Fibroblast of skin of right biceps (primary cell): ENCODE results near the gene PLPPR2.
"Not testable (repeated sequence)": the region's sequence is repeated elsewhere in the genome, so short reads cannot be mapped to it uniquely, and the experiment has no call there.

ENCODE experiments used
- DNase-seq: peaks from one replicate; pipeline ENCODE4 v3.0.0-alpha.2; 2013

PLPPR2 gene, protein sequence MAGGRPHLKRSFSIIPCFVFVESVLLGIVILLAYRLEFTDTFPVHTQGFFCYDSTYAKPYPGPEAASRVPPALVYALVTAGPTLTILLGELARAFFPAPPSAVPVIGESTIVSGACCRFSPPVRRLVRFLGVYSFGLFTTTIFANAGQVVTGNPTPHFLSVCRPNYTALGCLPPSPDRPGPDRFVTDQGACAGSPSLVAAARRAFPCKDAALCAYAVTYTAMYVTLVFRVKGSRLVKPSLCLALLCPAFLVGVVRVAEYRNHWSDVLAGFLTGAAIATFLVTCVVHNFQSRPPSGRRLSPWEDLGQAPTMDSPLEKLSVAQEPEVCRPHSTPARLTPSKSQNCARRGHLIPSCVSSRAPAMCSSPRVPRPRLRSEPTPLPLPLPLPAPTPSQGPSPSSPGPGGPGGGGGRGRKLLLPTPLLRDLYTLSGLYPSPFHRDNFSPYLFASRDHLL

DNA sequence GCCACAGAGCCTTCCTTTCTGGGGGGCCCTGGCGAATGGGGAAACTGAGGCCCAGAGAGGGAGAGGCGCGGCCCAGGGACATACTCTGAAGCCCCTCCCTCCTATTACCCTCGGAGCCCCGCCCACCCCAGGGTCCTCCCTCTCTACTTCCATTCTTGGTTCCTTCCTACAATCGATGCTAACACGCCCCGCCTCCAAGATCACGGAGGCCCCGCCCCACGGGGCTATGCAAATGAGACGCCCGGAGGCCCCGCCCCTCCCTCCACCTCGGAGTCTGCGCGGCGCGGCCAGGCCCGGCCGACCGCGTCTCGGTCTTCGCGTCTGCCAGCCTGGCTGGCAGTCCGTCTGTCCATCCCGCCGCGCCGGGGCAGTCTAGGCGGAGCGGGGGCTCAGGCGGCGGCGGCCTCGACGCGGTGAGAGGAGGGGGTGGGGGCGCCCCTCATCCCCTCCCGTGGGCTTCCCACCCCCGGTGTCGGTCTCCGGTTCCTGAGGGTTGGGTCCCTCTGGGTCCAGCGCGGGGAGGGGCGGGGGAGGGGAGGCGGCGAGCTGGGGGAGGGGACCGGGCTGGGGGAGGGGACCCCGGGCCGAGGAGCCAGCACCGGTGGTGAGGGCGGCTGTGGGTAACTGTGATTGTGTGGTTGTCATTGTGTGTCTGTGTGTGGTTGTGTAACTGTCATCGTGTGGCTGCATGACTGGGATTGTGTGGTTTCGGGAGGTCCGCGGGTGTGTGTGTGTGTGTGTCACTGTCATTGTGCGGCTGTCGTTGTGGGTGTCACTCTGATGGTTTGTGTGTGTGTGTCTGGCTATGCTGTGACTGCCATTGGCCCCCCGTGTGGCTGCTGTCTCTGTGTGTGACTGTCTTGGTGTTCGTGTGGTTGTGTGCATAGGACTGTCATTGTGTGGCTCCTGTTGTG is at the start of gene PLPPR2:
TSS of gene PLPPR2 (plus strand) at position 273 of the 914 bp plus-strand sequence. CDS start 2,242 bp downstream, outside the sequence.
- peak; percentile 91 for DNase-seq

DNA sequence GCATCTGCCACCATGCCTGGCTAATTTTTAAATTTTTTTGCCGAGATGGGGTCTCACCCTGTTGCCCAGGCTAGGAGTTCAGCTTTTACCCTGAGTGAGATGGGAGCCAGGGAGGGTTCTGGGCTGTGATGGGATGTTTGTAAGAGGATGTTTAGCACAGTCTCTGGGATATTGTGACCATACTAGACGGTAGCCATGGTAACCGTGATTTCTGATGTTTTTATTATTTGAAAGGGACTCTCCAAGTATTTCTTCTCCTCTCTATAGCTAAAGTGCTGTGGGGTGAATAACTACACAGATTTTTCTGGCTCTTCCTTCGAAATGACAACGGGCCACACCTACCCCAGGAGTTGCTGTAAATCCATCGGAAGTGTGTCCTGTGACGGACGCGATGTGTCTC is 48.9 kb upstream of the PLPPR2 start:
- DNase-seq = no peak

DNA sequence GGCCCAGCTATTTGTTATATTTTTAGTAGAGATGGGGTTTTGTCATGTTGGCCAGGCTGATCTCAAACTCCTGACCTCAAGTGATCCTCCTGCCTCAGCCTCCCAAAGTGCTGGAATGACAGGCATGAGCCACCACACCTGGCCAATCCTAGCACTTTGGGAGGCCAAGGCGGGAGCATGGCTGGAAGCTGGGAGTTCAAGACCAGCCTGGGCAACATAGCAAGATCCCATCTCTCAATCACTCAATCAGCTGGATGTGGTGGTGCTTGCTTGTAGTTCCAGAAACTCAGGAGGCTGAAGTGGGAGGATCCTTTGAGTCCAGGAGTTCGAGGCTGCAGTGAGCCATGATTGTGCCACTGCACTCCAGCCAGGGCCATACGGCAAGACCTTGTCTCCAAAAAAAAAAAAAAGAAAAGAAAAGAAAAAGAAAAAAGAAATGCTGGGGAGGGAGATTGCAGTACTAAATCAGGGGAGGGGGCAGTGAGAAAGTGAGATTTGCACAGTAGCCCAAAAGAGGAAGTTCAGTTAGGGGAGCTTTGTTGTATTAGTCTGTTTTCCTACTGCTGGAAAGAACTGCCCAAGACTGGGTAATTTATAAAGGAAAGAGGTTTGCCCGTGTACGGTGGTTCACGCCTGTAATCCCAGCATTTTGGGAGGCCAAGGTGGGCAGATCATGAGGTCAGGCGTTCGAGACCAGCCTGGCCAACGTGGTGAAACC is 34.8 kb upstream of the PLPPR2 start:
- not testable (repeated sequence) for DNase-seq

DNA sequence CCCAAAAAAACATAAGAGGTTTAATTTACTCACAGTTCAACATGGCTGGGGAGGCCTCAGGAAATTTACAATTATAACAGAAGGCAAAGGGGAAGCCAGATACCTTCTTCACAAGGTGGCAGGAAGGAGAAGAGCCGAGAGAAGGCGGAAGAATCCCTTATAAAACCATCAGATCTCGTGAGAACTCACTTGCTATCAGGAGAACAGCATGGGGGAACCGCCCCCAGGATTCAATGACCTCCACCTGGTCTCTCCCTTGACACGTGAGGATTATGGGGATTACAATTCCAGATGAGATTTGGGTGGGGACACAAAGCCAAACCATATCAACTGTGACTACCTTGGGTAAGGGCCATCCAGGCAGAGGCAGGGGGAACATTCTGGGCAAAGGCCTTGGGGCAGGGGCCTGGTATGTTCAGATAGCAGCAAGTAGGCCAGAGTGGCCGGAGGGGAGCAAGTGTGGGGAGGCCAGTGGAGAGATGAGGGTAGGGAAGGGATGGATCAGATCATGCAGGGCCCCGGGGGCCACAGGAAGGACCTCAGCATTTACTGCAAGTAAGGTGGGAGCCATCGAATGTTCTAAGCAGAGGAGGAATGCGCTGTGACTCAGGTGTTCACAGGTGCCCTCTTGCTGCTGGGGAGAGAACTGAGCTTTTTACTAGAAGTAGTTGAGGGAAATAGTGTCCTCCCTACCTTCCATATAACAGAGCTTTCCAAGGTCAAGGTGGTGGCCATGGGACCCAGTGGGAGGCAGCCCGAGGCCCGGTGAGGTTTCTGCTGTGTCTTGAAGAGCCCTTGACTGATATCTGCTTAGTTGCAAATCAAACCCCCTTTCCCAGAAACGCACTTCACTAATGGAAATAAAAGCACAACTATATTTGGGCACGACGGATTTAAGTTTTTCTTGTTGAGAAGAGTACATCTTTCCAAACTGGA is 33.8 kb upstream of the PLPPR2 start:
- DNase-seq = no peak

DNA sequence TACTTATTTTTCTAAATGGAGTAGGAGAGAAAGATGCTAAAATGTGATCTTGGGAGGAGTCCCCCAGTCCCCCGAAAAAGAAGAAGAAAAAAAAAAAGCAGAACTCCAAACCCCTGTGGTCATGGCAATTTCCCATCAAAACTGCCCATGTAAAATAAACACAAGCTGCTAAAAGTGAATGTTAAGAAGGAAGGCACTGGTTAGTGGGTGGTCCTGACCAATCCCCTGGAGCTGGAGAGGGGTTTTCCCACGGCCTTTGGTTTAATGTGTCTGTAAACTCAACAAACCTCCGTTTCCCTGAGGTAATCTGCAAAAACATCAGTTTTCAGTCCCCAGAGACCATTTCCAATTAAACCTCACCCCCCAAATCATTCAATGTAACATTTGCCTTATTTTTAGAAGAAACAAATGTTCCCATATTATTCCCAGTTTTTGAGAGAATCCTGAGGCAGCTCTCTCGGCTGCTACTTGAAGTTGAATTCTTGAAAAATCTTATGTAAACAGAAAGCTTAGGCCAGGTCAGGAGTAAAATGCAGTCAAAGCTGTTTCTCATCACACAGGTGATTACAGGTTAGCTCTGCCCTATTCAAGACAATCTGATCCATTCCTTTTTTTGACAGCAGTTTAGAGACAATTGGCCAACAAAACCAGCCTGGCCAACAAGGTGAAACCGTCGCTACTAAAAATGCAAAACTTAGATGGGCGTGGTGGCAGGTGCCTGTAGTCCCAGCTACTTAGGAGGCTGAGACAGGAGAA is 32.8 kb upstream of the PLPPR2 start:
- no peak for DNase-seq

DNA sequence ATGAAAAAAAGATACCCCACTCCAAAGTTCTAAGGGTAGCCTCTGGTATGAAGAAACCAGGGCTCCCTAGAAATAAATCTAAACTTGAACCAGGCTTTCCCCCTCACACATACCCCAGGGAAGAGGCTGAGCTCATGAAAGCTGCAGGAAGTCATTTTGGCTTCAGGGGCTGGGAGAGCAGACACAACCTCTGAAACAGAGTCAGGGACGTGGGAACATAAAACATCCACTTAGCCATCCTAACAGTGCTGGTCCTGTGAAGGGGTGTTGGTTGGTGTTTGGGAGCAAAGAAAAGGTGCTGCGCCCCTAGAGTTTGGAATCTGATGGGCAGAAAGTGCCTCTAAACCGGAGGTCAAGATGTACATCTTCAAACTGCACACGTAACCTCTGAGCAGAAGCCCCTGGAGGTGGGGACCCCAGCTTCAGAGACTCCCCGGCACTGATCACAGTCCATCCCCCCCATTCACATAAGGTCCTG is 31.6 kb upstream of the PLPPR2 start:
- no peak for DNase-seq

DNA sequence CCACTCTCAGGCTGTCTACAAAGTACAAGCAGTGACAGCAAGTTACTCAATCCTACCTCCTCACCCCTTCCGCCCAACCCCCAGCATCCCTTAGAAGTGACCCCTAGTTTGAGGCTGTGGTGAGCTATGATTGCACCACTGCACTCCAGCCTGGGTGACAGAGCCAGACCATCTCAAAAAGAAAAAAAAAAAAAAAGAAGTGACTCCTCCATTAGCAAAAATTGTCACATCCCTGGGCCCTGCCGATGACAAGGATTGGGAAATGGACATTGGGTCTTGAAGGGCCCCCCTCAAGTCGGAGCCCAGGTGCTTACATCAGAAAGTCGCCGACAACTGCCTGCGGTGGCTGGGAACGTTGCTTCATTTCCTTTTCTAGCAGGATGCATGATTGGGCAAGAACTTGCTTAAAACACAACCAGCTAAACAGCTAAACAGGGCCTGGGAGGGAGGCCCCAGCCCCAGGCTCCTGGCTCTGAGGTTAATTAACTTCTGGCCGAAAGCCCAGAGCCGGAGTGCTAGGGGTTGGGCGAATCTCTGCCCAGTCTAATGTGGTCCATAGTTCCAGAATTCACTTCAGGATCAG is 31.1 kb upstream of the PLPPR2 start:
- DNase-seq = peak; percentile 91

DNA sequence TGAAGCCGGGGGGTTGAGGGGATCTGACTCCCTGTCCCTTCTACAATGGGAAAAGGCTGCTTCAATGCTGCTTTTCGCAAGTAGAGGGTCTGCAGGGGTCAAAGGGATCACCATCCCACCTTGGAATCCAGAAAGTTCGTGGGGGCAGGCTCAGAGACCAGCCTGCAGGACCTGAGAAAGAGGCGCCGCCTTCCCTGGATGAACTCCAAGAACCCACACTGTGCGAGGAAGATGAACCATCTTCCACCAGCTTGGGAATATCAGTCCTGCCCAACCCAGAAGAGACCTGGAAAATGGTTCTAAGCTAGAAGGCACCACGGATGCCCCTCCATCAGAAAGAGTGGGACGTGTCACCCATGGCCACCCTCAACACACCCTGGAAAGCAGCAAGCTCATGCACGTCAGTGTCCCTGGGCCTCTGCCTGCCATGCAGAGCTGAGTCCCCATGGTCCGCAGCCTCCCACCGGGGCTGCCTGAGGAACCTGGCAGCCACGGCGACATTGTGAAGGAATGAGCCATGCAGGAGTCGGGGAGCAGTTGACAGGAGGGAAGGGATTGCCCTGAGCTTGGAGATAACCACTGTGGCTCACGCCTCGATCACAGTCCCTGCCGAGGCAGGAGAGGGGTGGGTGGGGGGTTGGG is 30.4 kb upstream of the PLPPR2 start:
- DNase-seq = no peak

DNA sequence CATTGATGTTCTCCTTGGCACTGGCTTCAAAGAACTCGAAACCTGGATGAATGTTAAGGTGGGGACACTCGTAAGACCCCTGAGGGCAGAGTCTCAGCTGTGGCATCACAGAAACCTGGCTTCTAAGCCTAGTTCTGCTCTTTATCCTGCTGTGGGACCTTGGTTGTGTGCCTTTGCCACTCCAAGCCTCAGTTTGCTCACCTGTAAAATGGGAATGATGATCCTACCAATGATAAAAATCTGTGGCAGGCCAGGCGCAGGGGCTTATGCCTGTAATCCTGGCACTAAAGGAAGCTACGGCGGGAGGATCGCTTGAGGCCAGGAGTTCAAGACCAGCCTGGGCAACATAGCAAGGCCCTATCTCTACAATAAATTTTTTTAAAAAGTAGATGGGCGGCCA is 29.7 kb upstream of the PLPPR2 start:
- DNase-seq = no peak

DNA sequence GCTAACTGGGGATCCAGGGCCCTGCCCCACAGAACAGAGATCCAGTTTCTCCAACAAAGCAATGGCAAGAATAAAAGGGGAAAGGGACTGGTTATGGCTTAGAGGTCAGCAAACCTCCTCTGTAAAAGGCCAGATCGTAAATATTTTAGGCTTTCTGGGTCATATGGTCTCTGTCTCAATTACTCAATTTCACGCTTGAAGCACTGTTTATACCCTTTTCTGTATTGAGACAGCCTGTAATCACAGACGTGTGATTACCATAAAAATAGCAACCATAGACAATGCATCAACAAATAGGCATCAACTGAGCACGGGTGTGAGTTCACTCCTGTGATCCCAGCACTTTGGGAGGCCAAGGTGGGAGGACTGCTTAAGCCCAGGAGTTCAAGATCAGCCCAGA is 25.1 kb upstream of the PLPPR2 start:
- DNase-seq = no peak

DNA sequence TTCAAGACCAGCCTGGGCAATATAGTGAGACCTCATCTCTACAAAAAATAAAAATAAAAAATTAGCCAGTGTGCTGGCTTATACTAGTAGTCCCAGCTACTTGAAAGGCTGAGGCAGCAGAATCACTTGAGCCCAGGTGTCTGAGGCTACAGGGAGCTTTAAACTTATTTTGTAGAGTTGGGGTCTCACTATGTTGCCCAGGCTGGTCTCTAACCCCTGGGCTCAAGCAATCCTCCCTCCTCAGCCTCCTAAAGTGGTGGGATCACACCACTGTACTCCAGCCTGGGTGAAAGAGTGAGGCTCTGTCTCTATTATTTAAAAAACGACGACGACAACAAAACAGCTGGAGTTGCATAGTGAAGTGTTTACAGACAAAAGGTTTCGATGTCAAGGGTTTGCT is 23.7 kb upstream of the PLPPR2 start:
- DNase-seq = no peak

DNA sequence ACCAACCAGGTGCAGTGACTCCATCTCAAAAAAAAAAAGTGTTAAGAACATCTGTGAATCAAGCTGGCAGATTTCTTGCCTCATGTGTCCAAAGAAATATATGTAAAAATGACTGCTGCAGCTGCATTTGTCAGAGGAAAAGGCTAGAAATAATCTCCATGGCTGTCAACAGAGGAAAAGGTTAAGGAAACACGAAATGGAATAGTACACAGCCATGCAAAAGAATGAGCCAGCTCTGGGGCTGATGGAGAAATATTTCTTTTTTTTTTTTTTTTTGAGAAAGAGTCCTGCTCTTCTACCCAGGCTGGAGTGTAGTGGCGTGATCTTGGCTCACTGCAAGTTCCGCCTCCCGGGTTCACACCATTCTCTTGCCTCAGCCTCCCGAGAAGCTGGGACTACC is 22.4 kb upstream of the PLPPR2 start:
- DNase-seq = no peak

DNA sequence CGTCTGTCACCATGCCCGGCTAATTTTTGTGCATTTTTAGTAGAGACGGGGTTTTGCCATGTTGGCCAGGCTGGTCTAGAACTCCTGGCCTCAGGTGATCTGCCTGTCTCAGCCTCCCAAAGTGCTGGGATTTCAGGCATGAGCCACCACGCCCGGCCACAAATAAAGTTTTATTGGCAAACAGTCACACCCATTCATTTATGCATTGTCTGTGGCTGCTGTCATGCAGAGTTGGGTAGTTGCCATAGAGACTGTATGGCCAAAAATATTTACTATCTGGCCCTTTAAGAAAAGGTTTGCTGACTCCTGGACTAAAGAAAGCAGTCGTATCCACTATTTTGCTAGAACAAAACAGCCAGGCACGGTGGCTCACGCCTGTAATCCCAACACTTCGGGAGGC is 21.4 kb upstream of the PLPPR2 start:
- DNase-seq = peak; percentile 32

DNA sequence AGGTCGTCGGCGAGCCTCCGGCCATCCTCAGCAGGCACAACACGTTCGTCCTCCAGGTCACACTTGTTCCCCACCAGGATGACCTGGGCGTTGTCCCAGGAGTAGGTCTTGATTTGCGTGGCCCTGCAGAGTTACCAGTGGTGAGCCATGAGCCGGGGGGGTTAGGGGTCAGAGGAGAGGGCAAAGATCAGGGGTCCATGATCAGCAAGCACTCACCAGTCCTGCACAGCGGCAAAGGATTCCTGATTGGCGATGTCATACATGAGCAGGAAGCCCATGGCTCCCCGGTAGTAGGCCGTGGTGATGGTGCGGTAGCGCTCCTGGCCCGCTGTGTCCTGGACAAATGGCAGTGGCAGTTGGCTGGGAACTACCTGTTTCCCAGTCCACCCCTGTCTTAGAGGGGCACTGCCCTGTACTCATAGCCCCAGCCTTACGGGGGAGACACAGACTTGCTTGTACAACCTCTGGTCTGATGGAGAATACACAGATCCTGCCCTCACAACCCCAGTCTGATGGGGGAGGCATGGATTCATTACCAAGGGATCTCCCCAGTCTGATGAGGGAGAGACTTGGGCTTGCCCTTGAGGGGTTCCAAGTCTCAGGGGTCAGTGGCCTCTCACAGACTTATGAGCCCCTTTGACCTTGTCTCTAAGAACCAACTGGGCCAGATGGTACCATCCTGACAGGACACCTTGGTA is 19.6 kb upstream of the PLPPR2 start:
- DNase-seq = no peak

DNA sequence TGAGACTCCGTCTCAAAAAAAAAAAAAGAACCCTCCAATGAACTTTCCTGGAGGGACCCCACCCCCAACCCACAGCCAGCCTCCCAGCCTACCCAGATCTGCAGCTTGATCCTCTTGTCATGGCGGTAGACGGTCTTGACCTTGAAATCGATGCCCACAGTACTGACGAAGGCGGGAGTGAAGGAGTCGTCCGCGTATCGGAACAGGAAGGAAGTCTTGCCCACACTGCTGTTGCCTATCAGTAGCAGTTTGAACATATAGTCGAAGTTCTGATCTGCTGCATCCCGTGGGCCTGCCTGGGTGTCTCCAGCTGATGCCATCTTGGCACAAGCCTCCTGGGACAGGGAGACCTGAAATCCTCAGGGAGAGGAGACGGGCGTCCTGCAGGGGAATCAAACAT is 18.2 kb upstream of the PLPPR2 start:
- no peak for DNase-seq

DNA sequence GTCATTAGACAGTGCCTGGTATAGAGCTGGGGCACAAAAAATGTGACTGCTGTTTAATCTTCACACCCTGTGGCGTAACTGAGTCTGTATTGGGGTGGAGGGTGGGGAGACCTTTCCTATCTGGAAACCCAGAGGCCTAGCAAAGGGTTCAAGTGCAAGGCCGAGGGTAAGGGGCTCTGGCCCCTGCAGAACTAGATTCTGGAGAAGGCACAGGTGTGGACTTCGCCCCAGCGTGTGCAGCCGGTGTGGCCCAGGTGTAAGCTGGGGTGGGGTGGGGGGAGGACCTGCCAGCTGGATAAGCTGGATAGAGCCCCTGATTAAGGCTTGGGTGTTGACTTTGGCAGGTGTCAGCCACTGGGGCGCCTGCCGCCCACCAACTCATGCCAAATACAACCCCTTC is 17.1 kb upstream of the PLPPR2 start:
- DNase-seq = no peak

DNA sequence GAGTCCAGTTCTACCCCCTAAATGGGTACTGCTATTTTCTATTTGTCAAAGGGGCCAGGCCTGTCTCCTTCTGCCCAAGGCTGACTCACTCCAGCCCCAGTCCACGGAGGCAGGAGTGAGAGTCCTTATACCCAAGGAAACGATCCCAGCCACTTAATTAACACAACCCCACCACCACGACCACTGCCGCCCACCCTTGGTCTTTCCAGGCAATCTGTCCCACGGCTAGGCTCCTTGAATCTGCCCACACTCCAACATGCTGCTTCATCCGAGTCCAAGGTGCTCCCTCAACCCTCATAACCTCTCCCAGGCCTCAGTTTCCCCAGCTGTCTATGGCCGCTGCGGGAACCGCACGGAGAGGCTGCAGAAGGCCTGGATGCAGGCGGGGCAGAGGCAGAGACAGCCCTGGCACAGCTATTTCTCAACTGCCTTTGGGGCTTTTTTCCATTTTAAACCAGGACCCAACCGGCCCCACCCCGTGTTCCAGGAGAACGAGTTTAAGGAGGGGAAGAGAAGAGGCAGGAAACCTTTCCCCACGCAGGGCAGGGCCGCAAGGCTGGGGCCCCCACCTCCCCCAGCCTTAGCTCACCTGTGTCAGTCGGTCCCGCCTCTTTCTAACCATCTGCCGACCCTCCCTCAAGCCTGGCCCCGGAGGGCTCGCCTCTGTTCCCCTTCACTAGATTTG is 16.5 kb upstream of the PLPPR2 start:
- DNase-seq = no peak

DNA sequence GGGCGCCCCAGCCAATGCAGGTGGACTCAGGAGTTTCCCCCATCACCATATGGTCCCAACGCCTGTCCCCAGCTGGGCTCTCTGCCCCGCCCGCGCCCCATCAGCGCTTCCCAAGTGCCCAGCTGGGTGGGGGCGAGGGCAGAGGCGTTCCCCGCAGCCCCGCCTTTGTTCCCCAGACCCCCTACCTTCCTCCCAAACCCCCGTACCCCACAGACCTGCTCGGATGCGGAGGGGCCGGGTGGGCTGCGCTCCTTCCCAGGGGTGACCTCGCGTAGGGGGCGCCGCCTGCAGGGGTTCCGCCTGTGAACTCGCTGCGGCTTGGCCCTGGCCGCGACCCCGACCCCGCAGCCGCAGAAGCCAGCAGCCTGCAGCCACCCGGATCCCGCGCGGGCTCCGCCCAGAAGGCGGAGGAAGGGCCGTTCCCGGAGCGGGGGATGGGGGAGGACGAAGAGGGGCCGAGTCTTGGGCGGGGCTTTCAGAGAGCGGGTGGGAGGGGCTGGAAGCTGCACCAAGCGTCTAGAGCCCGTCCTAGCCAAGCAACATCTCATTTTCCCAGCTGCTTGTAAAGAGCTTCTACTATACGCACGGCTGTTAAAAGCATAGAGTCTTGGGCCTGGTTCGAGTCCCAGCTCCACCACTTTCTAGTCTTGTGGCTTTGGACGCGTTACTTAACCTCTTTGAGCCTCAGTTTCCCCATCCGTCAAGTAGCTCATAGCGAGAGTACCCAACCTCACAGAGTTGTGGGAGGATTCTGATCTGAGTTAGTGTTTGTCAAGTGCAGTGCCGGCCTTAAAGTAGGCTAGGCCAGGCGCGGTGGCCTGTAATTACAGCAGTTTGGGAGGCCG is 15.8 kb upstream of the PLPPR2 start, which contains the start of gene RAB3D:
TSS of gene RAB3D (minus strand) at position 404 of the 845 bp plus-strand sequence. CDS start 2,258 bp downstream, outside the sequence.
- DNase-seq = peak; percentile 83
